Subcutaneous abdominal adipose tissue (tissue), 5 donors: Measurements from ENCODE around the gene ROBO1.

ENCODE experiments used
- H3K27ac ChIP-seq: one replicate; pipeline ENCODE4 v1.7.0; 2013; ENCODE audit warnings: low read depth, mild to moderate bottlenecking, inconsistent platforms, low read length, moderate library complexity
- H3K27me3 ChIP-seq, 5 donors: one replicate each; pipeline ENCODE4 v1.7.0; 2013; ENCODE audit warnings: low read length in 5 of 5, inconsistent platforms in 1 of 5; ENCODE audit not compliant: control insufficient read depth in 5 of 5, insufficient read depth in 4 of 5
- H3K36me3 ChIP-seq, 5 donors: one replicate each; pipeline ENCODE4 v1.7.0; 2013; ENCODE audit warnings: low read length in 5 of 5; ENCODE audit not compliant: control insufficient read depth in 5 of 5, insufficient read depth in 5 of 5
- H3K4me1 ChIP-seq, 5 donors: one replicate each; pipeline ENCODE4 v1.7.0; 2013; ENCODE audit warnings: low read length in 5 of 5, mild to moderate bottlenecking in 3 of 5, moderate library complexity in 1 of 5; ENCODE audit not compliant: control insufficient read depth in 5 of 5, insufficient read depth in 5 of 5
- H3K4me3 ChIP-seq, 5 donors: one replicate each; pipeline ENCODE4 v1.7.0; 2013; ENCODE audit warnings: low read length in 5 of 5, low read depth in 1 of 5
- H3K9ac ChIP-seq, 5 donors: one replicate each; pipeline ENCODE4 v1.7.0; 2013; ENCODE audit warnings: low read length in 5 of 5, mild to moderate bottlenecking in 4 of 5, moderate library complexity in 3 of 5
- H3K9me3 ChIP-seq, 5 donors: one replicate each; pipeline ENCODE4 v1.7.0; 2013; ENCODE audit warnings: low read length in 5 of 5; ENCODE audit not compliant: control insufficient read depth in 5 of 5
- donor health status: healthy.
- donor health status: healthy.
- donor health status: healthy.
- donor health status: healthy.
- donor health status: healthy.

ROBO1 gene

DNA sequence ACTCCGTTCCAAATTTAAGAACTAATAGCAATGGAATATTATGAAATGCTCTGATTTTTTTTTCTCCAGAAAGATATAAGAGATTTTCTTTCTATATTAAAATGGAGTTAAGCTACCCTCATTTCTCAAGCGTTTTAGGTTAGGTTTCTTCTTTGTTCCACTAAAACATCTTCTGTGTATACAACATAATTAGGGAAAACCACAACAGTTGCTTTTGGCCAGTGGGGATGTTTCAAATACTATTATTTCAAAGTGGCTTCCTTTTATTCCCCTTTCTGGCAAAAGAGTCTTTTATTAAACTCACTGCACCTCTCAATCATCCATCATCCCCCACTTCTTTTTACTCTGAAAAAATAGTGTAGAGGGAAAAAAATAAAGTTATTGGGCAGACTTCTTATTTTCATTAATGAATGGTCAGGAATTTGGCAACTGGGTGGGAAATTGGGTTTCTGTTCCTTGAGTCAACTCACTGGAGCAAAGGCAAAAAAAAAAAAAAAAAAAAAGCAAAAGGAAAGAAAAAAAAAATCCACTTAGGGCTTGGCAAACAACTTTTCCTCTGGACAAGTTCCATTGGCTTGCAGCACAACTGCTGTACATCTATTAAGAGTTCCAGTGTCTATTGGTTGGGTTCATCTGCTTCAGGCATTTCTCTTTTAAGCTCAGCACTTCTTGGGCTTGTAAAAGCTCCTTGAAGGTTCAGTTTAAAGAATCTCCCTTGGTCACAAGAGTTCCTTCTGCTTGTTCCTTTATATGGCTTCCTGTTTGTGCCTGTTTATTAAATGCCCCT is 963.4 kb downstream of the ROBO1 start:
- Histone ChIP-seq H3K27me3 (no peaks in the 10 kb centered on the region), H3K9me3 (no peaks in the 10 kb centered on the region), H3K9ac (no peak overlapping the region), H3K4me1 (peaks cover 0 to 12% (median 8%) of the 10 kb centered on the region in 5 donors), H3K27ac (peak overlapping the region; percentile 67), H3K36me3 (no peaks in the 10 kb centered on the region), H3K4me3 (peak overlapping the region in 2 of 5 donors; percentile 7 to 35)

DNA sequence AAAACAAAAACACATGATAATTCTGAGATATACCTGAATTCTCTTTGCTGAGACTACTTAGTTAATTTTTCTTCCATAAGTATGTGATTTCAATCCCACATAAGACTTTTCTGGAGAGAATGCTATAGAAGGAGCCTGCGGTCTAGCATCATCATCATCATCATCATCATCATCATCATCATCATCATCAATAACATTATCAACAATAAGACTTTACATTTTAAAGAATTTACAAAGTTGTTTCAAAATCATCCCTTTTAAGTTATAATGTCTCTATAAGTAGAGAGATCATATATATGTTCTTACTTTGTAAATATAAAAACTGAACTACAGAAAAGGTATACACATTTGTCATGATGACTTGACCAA is 965.3 kb downstream of the ROBO1 start:
- H3K4me3 ChIP-seq, result no peak overlapping the region
- no peak overlapping the region for H3K9ac ChIP-seq
- H3K36me3 ChIP-seq, result no peaks in the 10 kb centered on the region
- no peak overlapping the region for H3K27ac ChIP-seq
- no peaks in the 10 kb centered on the region for H3K27me3 ChIP-seq
- H3K4me1 ChIP-seq, result peaks cover 0 to 12% (median 8%) of the 10 kb centered on the region in 5 donors
- no peaks in the 10 kb centered on the region for H3K9me3 ChIP-seq

DNA sequence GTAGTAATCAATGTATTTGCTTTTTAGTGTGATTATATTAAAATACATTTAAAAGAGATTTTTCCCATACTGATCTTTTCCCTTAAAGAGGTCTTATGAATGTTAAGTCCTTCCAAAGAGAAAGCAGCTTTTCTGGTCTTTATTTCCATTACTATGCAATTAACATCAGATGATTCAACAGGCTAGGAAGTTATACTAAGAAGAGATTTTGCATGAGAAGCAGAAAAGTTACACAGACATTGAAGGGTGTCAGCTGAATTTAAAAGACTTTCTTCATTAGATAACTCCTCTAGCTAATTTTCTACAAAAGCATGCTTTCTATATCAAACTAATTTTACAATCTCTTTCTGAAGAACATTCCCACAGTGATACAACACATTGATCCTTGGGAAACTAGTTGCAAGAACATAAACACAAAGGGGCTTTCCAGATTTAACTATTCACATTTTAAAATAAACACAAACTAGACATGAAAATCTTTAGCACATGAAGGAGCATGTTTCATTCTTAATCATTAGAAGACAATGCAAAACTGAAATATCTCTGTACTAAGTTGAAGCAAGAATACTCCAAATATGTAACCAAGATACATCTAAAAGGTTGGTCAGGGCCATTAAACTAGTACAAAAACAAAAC is 965.8 kb downstream of the ROBO1 start:
- Histone ChIP-seq H3K9ac (no peak overlapping the region), H3K27me3 (no peaks in the 10 kb centered on the region), H3K27ac (no peak overlapping the region), H3K4me1 (peaks cover 0 to 17% (median 10%) of the 10 kb centered on the region in 5 donors), H3K4me3 (no peak overlapping the region), H3K36me3 (no peaks in the 10 kb centered on the region), H3K9me3 (no peaks in the 10 kb centered on the region)

DNA sequence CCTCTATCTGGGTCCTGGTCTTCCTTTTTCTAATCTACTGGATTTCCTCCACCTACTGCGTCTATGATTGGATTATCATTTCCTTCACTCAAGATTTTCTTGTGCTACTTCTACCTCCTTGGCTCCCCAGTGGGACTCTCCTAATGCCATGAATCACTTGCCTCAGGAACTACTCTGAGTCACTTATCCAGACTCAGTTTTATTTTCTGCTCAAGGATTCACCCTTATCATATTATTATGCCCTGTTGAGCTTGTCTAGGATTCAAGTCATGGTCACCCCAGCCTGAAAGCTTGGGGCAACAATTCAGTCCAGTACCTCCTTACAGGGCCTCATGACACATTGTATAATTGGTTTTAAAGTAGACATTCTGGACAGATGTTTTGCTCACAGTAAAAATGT is 968.1 kb downstream of the ROBO1 start:
- Histone ChIP-seq H3K36me3 (no peaks in the 10 kb centered on the region), H3K9me3 (no peaks in the 10 kb centered on the region), H3K9ac (no peak overlapping the region), H3K27me3 (no peaks in the 10 kb centered on the region), H3K27ac (no peak overlapping the region), H3K4me3 (no peak overlapping the region), H3K4me1 (peaks cover 0 to 19% (median 8%) of the 10 kb centered on the region in 5 donors)

DNA sequence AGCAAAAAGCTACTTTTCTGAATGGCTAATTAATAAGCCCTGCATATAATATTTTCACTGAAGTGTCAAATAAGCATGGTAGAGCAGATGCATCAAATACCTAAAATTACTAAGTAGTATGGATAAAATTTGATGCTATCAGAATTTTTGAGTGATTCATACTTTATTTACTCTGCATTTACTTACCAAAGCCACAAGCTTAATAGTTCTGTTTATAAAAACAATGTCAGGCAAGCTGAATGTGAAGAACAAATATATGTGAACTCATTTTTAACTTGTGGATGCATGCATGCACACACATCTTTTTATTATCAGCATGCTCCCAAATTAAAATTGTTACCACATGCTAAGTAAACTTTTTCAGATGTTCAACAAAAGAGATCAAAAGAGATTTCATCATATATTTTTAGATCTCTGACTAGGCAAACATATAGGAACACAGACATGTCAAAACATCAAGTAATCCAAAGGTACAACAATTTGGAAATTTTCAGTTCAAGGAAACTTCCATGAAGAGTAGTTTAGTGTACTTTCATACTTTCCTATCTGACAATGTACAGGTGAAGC is 969.4 kb downstream of the ROBO1 start:
- no peaks in the 10 kb centered on the region for H3K9me3 ChIP-seq
- no peak overlapping the region for H3K9ac ChIP-seq
- no peaks in the 10 kb centered on the region for H3K27me3 ChIP-seq
- no peak overlapping the region for H3K27ac ChIP-seq
- H3K4me3 ChIP-seq, result no peak overlapping the region
- H3K4me1 ChIP-seq, result peaks cover 0 to 12% (median 7%) of the 10 kb centered on the region in 5 donors
- H3K36me3 ChIP-seq, result no peaks in the 10 kb centered on the region

DNA sequence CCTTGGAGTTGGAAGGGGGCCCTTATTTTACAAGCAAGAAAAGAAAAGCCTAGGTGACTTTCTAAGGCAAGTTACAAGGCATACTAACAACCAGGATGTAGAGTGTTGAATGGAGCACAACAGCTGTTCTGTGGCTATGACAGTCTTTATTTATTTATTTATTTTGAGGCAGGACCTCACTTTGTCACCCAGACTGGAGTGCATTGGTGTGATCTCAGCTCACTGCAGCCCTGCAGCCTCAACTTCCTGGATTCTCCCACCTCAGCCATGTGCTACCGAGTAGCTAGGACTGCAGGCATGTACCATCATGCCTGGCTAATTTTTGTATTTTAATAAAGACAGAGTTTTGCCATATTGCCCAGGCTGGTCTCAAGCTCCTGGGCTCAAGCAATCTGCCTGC is 973.4 kb downstream of the ROBO1 start:
- H3K4me3 ChIP-seq, result no peak overlapping the region
- no peak overlapping the region for H3K9ac ChIP-seq
- H3K9me3 ChIP-seq, result no peaks in the 10 kb centered on the region
- peaks cover 0 to 18% (median 7%) of the 10 kb centered on the region in 5 donors for H3K4me1 ChIP-seq
- no peaks in the 10 kb centered on the region for H3K27me3 ChIP-seq
- H3K27ac ChIP-seq, result no peak overlapping the region
- H3K36me3 ChIP-seq, result no peaks in the 10 kb centered on the region

DNA sequence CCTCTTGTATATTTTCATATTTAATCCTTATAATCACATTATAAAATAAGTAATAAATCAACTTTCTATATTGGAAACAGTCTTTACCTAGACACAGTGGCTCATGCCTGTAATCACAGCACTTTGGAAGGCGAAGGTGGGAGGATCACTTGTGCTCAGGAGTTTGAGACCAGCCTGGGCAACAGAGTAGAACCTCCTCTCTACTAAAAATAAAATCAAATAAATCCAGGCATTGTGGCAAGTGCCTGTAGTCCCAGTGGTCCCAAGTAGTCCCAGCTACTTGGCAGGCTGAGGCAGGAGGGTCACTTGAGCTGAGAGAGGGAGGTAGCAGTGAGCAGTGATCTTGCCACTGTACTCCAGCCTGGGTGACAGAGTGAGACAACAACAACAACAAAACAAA is 975.1 kb downstream of the ROBO1 start:
- Histone ChIP-seq H3K4me3 (no peak overlapping the region), H3K9ac (no peak overlapping the region), H3K36me3 (no peaks in the 10 kb centered on the region), H3K4me1 (peaks cover 0 to 18% (median 7%) of the 10 kb centered on the region in 5 donors), H3K9me3 (no peaks in the 10 kb centered on the region), H3K27ac (no peak overlapping the region), H3K27me3 (no peaks in the 10 kb centered on the region)

DNA sequence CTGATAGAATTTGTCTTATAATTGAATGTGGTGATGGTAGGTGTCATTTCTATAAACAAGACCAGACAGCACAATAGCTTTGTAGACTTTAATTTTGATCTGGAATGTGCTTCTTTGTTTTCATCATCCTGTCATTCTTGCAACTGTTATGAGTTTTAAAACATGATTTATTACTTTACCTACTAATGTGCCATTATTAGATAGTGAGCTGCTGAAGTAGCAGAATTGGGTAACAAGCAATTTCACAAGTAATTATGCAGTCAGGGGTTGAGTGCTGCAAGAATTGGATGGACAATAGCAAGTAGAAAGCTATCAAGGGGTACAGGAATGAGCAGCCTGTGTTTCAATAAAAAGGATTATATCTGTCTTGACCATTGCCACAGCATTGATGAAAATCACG is 975.6 kb downstream of the ROBO1 start:
- H3K27me3 ChIP-seq, result no peaks in the 10 kb centered on the region
- H3K9ac ChIP-seq, result no peak overlapping the region
- no peak overlapping the region for H3K4me3 ChIP-seq
- H3K4me1 ChIP-seq, result peaks cover 0 to 15% (median 5%) of the 10 kb centered on the region in 5 donors
- no peaks in the 10 kb centered on the region for H3K9me3 ChIP-seq
- no peak overlapping the region for H3K27ac ChIP-seq
- H3K36me3 ChIP-seq, result no peaks in the 10 kb centered on the region

DNA sequence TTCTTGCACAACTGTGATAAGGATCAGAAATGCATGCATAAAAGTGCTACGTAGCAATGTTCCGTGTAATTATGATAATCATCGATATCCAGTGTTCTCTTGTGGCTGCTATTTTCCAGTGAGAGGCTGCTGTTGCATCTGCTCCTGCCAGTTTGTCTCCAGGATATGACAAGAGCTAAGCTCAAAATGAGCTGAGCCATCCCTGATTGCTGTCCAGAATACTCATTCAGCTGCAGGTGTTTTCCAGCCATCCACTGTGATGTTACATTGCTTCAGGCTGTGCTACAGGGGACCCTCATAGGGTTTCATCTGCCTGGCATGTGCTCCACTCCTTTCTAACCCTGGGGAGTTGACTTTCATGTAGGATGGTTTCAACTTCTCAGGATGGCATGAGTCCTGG is 976.0 kb downstream of the ROBO1 start:
- no peak overlapping the region for H3K4me3 ChIP-seq

DNA sequence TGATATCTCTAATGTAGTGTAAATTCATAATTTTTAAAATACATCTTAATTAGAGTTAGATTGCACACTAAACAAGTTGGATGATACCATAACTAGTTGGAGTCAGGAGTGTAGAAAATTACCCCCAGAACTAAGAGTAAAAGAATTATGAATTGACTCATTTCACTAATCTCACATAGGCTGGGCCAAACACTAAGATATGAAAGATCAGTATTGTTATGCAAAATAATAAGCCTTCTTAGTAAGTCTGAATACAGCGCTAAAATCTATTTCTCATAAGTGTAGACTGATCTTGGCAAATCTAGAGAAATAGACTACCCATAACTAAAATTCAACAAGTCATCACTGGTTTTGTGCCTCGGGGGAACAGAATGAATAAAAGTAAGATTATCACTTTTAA is 979.0 kb downstream of the ROBO1 start:
- H3K27me3 ChIP-seq, result no peaks in the 10 kb centered on the region
- no peak overlapping the region for H3K27ac ChIP-seq
- no peak overlapping the region for H3K9ac ChIP-seq
- no peaks in the 10 kb centered on the region for H3K36me3 ChIP-seq
- H3K4me1 ChIP-seq, result peaks cover 0 to 6% (median 0%) of the 10 kb centered on the region in 5 donors
- H3K4me3 ChIP-seq, result no peak overlapping the region
- no peaks in the 10 kb centered on the region for H3K9me3 ChIP-seq

More for the DNA sequence above, 976.0 kb downstream of the ROBO1 start:
- H3K27ac ChIP-seq, result no peak overlapping the region
- no peaks in the 10 kb centered on the region for H3K27me3 ChIP-seq
- no peak overlapping the region for H3K9ac ChIP-seq
- peaks cover 0 to 11% (median under 1%) of the 10 kb centered on the region in 5 donors for H3K4me1 ChIP-seq
- H3K9me3 ChIP-seq, result no peaks in the 10 kb centered on the region
- H3K36me3 ChIP-seq, result no peaks in the 10 kb centered on the region
